ENCODE data around the gene LRRC4.

GRCh38 chr7:128073671-128074310 is 42.6 kb upstream of the LRRC4 start:
- TF ChIP-seq CTCF (IDR thresholded peaks at IDR 0.05) (no peak), ZFX (IDR thresholded peaks at IDR 0.05; ENCODE audit: borderline replicate concordance) (no peak)
